GM23338 (cell line): ENCODE results near the gene DGKE.

Source experiments
- CTCF ChIP-seq, 2 experiments: fragments of 200-600 bp in 1 of 2; sonication (generic) in 1 of 2; conservative IDR thresholded peaks; 2 replicates each; pipeline versions ENCODE4 v1.5.1 to v1.6.1; 2016 to 2017; ENCODE audit warnings: antibody characterized with exemption in 2 of 2, low read depth in 2 of 2, mild to moderate bottlenecking in 2 of 2, moderate library complexity in 1 of 2
- POLR2AphosphoS5 ChIP-seq: IDR thresholded peaks from 2 replicates; pipeline ENCODE4 v1.6.1; 2016; ENCODE audit warnings: antibody characterized with exemption, low read depth

- no peak for TF ChIP-seq CTCF (conservative IDR thresholded peaks at IDR 0.05; ENCODE audit: low read depth in 2 of 2)
- peak; percentile 29; the same call in 1 of the 2 replicates for TF ChIP-seq POLR2AphosphoS5
Observed at GRCh38 chr17:56833809-56834379, at the start of gene DGKE, which contains the start of gene C17orf67.
